Heart left ventricle (tissue), 16 donors: ENCODE measurements around the gene C2CD5. TPM values are rescaled to one million over a fixed set of nuclear protein-coding genes. Genes with fewer than 3 reads are reported as not detected.

ENCODE experiments used
- ATAC-seq, 4 donors: fragments of 200-7000 bp; cut with Tn5 transposase; one replicate each; pipeline ENCODE4 v1.9.1; 2020 to 2022; ENCODE audit warnings: moderate library complexity in 4 of 4, mild to moderate bottlenecking in 3 of 4, moderate number of reproducible peaks in 1 of 4
- DNase-seq, 5 donors: peaks; one replicate each; pipeline ENCODE4 v3.0.0-alpha.2; 2020
- H3K27ac ChIP-seq, 12 donors: fragments of 200-600 bp; sonication (generic) in 4 of 12; one replicate each; pipeline versions ENCODE4 v1.5.0 to v1.8.0; 2016 to 2022; ENCODE audit warnings: mild to moderate bottlenecking in 2 of 12
- H3K27me3 ChIP-seq, 9 donors: fragments of 200-600 bp; sonication (generic) in 2 of 9; one replicate each; pipeline versions ENCODE4 v1.5.1 to v1.8.0; 2016 to 2022; ENCODE audit warnings: mild to moderate bottlenecking in 3 of 9
- H3K36me3 ChIP-seq, 9 donors: fragments of 200-600 bp; sonication (generic) in 2 of 9; one replicate each; pipeline versions ENCODE4 v1.5.0 to v1.8.0; 2018 to 2022; ENCODE audit warnings: mild to moderate bottlenecking in 2 of 9
- H3K4me1 ChIP-seq, 12 donors: fragments of 200-600 bp; sonication (generic) in 4 of 12; one replicate each; pipeline versions ENCODE4 v1.5.0 to v1.8.0; 2016 to 2022; ENCODE audit warnings: mild to moderate bottlenecking in 3 of 12
- H3K4me3 ChIP-seq, 12 donors: fragments of 200-600 bp; sonication (generic) in 4 of 12; one replicate each; pipeline versions ENCODE4 v1.5.0 to v1.8.0; 2017 to 2022; ENCODE audit warnings: mild to moderate bottlenecking in 9 of 12, moderate library complexity in 4 of 12
- H3K9me3 ChIP-seq, 12 donors: fragments of 200-600 bp; sonication (generic) in 4 of 12; one replicate each; pipeline versions ENCODE4 v1.5.0 to v1.8.0; 2016 to 2022; ENCODE audit warnings: mild to moderate bottlenecking in 1 of 12
- CTCF ChIP-seq, 12 donors: fragments of 200-600 bp; sonication (generic) in 4 of 12; IDR thresholded peaks; one replicate each; pipeline versions ENCODE4 v1.5.0 to v1.8.0; 2018 to 2022; ENCODE audit warnings: antibody characterized with exemption in 12 of 12, mild to moderate bottlenecking in 5 of 12
- POLR2A ChIP-seq, 2 donors: fragments of 450-650 bp; IDR thresholded peaks; one replicate each; pipeline ENCODE4 v1.6.1; 2017; ENCODE audit warnings: antibody characterized with exemption in 2 of 2, mild to moderate bottlenecking in 2 of 2, moderate library complexity in 2 of 2
- WGBS, 4 donors: extraction: QIAGEN DNeasy Blood & Tissue Kit in 2 of 4; methylation state at CpG; one replicate each; pipeline versions ENCODE4 v1.1.5 to v1.1.7; 2013 to 2018; 5-methylcytosine and 5-hydroxymethylcytosine counted together
- intact Hi-C, 10 donors: fragments of 100-400 bp; cut with DNase I; formaldehyde crosslinking; loops; one replicate each; pipeline versions ENCODE4 v1.11.1 to v1.14.2; 2022
- polyA plus RNA-seq, 2 donors: library from polyadenylated mRNA; stranded (reverse); fragments of 200-250 nt; gene quantifications; one replicate each; pipeline ENCODE4 v1.2.3, GENCODE V29; 2013
- total RNA-seq, 9 donors: library from RNA; depleted of rRNA in 2 of 9; stranded (reverse); fragments of >200 nt in 2 of 9; fragmentation: NEBNext Ultra II Directional in 3 of 9; extraction: Animal tissue kit (Norgen Biotek cat#: 25700) in 3 of 9; gene quantifications; one replicate each; pipeline versions ENCODE4 v1.1.0 to v1.2.4, GENCODE V29; 2016 to 2023
- donor health status: ischemic (EF 13 %, LVEDD 7.1; RV severe dilation, severe dysfunction).
- donor health status: healthy with polysubstance abuse.
- donor health status: DM: no; HTN: yes; CAD: no.
- donor health status: DM: no; HTN: no; CAD: no.
- donor health status: ischemic (EF 25% LVEDD 6.9; RV normal size, moderate dysfunction).
- donor health status: ischemic (EF 25% LVEDD 5.7; RV mildly dilated, moderate dysfunction).
- donor health status: healthy.
- donor health status: DM: yes; HTN: yes; CAD: no.
- donor health status: ischemic (EF 35%, LVEDD 5.7; RV mildly dilated, moderate dysfunction).
- donor health status: nonischemic (EF 11% LVEDD 7.7; RV severe dilation, severe dysfunction).
- donor health status: DM: yes; HTN: yes; CAD: no.
- donor health status: PGD.
- donor health status: ischemic (EF 29% LVEDD 5.4; RV normal size, mild dysfunction).
- donor health status: nonischemic (EF 23%, LVEDD 6.1; RV moderate dilation, normal function).

C2CD5 gene
- total and polyA plus RNA-seq, 11 donors = 6.6 to 28.0 (median 17.3) TPM

DNA sequence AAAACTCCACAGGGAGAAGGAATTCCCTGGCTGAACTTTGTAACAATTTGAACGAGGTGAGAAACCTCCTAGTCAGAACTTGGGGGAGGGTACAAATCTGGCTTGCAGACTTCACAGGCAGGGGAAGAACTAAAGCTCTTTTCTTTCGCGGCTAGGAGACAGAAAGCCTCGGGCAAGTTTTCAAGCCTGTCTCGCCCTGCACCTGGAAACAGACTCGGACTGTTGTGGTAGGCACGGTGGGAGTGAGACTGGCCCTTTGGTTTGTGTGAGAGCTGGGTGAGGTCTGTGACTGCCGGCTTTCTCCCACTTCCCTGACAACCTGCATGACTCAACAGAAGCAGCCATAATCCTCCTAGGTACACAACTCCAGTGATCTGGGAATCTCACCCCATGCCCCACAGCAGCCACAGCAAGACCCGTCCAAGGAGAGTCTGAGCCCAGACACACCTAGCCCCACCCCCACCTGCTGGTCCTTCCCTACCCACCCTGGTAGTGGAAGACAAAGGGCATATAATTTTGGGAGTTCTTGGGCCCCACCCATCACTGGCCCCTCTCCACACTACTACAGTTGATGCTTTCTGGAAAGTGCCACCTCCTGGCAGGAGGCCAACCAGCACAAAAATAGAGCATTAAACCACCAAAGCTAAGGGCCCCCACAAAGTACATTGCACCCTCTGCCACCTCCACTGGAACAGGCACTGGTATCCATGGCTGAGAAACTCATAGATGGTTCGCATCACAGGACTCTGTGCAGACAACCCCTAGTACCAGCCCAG, 107.1 kb downstream of the C2CD5 start:
- H3K36me3 ChIP-seq = no peaks in the 10 kb centered on the region
- WGBS, 4 donors = 60 to 77% (median 71%) methylated on average over 9 to 10 of the region's 10 CpGs
- DNase-seq = no peak
- H3K27me3 ChIP-seq = no peaks in the 10 kb centered on the region
- no peak for ATAC-seq
- TF ChIP-seq POLR2A (IDR thresholded peaks at IDR 0.05) (no peak), CTCF (IDR thresholded peaks at IDR 0.05) (no peak)
- intact Hi-C loops = no loop called here
- no peak overlapping the region for H3K27ac ChIP-seq
- H3K4me3 ChIP-seq = no peak overlapping the region
- peaks cover 0 to 8% (median 0%) of the 10 kb centered on the region in 12 donors for H3K4me1 ChIP-seq
- H3K9me3 ChIP-seq = no peaks in the 10 kb centered on the region

DNA sequence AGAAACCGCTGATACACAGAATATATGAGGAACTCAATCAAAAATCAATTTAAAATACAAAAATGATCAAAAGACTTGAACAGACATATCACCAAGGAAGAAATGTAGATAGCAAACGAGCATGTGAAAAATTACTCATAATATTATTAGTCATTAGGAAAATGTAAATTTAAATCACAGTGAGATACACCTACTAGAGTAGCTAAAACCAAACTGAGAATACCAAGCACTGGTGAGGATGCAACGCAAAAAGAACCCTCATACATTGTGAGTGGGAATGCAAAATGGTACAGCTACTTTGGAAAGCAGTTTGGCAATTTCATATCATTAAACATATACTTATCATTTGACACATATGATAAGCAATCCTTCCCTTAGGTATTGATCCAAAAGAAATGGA, 108.8 kb downstream of the C2CD5 start:
- Histone ChIP-seq H3K9me3 (no peaks in the 10 kb centered on the region), H3K36me3 (no peaks in the 10 kb centered on the region), H3K27ac (no peak overlapping the region), H3K27me3 (no peaks in the 10 kb centered on the region), H3K4me3 (no peak overlapping the region), H3K4me1 (peaks cover 0 to 8% (median 0%) of the 10 kb centered on the region in 12 donors)
- WGBS, 4 donors = 80 to 89% (median 85%) methylated on average over 3 of the region's 3 CpGs
- intact Hi-C loops = no loop called here
- no peak for ATAC-seq
- no peak for DNase-seq
- no peak for TF ChIP-seq CTCF (IDR thresholded peaks at IDR 0.05)
- TF ChIP-seq POLR2A (IDR thresholded peaks at IDR 0.05) = no peak

- ATAC-seq = no peak
- H3K36me3 ChIP-seq = no peaks in the 10 kb centered on the region
- H3K27me3 ChIP-seq = no peaks in the 10 kb centered on the region
- no peaks in the 10 kb centered on the region for H3K9me3 ChIP-seq
- H3K4me1 ChIP-seq = peaks cover 0 to 1% (median 0%) of the 10 kb centered on the region in 12 donors
- intact Hi-C loops = no loop called here
- no peak overlapping the region for H3K27ac ChIP-seq
- 60 to 74% (median 65%) methylated on average over 1 of the region's 1 CpG for WGBS, 4 donors
- no peak for DNase-seq
- TF ChIP-seq CTCF (IDR thresholded peaks at IDR 0.05) (no peak), POLR2A (IDR thresholded peaks at IDR 0.05) (no peak)
- H3K4me3 ChIP-seq = no peak overlapping the region
Measured at GRCh38 chr12:22431693-22432251, 112.6 kb downstream of the C2CD5 start.

- TF ChIP-seq POLR2A (IDR thresholded peaks at IDR 0.05) (no peak), CTCF (IDR thresholded peaks at IDR 0.05) (no peak)
- Histone ChIP-seq H3K9me3 (no peaks in the 10 kb centered on the region), H3K4me3 (no peak overlapping the region), H3K36me3 (no peaks in the 10 kb centered on the region), H3K4me1 (peaks cover 0 to 24% (median 15%) of the 10 kb centered on the region in 12 donors), H3K27me3 (no peaks in the 10 kb centered on the region), H3K27ac (peak overlapping the region in 1 of 12 donors; percentile 54)
- no peak for DNase-seq
- intact Hi-C loops = no loop called here
- no peak for ATAC-seq
Measured at GRCh38 chr12:22416801-22417200, 127.5 kb downstream of the C2CD5 start.
